GM19372 (cell line): ENCODE data around the gene BTNL8.
"Not testable (repeated sequence)": the region's sequence is repeated elsewhere in the genome, so short reads cannot be mapped to it uniquely, and the experiment has no call there.

Experiments
- ATAC-seq: cut with Tn5 transposase; IDR thresholded peaks from one replicate; pipeline ENCODE4 v1.9.1; 2021; ENCODE audit warnings: mild to moderate bottlenecking, low read depth, moderate library complexity; ENCODE audit not compliant: unreplicated experiment

Gene BTNL8

DNA sequence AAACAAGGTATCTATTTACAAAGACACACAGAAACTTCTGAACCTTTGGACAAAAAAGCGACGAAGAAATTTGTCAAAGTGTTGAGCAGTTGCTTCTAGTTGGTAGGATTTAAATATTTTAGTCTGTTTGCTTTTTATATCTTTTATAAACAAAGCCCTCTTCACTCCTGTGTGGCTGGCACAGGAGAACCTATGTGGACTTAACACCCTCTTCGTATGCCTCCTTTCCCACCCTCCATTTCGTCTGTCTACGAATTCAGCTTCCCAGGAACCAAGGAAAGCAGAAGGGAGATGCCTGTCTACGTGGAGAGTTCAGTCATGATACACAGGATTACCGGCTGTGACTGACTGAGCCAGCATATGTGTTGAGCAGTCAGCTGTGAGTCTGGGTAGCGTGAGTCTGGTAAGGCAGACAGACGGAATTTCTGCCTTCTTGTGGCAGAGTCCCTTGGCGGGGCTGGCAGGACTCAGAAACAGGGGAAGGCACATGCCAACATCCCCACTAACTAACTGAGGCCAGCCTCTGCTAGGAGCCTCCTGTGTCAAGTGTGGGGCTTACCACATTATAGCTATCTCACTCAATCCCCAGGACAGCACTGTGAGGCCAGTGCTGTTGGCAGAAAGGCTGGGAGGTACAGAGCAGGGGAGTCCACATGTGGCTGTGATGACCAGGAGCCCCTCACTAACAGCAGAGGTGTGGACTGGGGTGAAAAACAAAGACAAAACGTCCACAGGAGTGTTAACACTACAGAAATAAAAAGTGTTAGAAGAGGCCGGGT is 24.0 kb upstream of the BTNL8 start:
- no peak for ATAC-seq

- no peak for ATAC-seq
Measured at GRCh38 chr5:180875860-180876426, 23.0 kb upstream of the BTNL8 start.

DNA sequence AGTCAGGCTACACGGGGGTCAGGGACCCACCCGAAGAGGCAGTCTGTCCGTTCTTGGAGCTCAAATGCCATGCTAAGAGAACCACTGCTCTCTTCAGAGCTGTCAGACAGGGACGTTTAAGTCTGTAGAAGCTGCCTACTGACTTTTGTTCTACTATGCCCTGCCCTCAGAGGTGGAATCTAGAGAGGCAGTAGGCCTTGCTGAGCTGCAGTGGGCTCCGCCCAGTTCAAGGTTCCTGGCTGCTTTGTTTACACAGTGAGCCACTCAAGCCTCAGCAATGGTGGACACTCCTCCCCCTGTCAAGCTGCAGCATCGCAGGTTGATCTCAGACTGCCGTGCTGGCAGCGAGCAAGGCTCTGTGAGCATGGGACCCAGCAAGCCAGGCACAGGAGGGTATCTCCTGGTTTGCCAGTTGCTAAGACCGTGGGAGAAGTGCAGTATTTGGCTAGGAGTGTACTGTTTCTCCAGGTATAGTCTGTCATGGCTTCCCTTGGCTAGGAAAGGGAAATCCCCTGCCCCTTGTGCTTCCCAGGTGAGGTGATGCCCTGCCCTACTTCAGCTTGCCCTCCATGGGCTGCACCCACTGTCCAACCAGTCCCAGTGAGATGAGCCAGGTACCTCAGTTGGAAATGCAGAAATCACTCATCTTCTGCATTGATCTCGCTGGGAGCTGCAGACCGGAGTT is 13.0 kb upstream of the BTNL8 start:
- ATAC-seq: not testable (repeated sequence)

GRCh38 chr5:180889381-180889780 is 9.6 kb upstream of the BTNL8 start:
- no peak for ATAC-seq

GRCh38 chr5:180895330-180895729 is 3.6 kb upstream of the BTNL8 start:
- not testable (repeated sequence) for ATAC-seq

DNA sequence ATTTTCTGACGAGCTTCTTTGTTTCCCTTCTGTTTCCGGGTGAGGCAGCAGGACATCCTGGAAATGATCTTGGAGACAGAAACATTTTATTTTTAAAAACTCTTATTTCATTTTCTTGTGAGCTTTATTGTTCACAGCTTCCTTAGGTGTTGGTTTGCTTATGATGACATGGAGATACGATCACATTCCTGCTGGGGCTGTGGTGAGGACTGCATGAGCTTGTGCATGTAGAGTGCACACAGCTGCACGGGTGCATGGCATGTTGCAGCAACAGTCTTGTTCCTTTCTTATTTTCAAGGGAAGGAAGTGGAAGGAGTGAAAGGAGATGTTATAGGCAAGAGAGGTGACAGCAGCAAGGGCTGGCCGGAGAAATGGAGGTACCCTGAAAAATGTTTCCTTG is 1.2 kb downstream of the BTNL8 start:
- ATAC-seq: no peak

- ATAC-seq: no peak
Measured at GRCh38 chr5:180901319-180902009, 2.5 kb downstream of the BTNL8 start.

- no peak for ATAC-seq
Measured at GRCh38 chr5:180908400-180908799, 9.4 kb downstream of the BTNL8 start.

- no peak for ATAC-seq
Measured at GRCh38 chr5:180908998-180909731, 10.2 kb downstream of the BTNL8 start.

DNA sequence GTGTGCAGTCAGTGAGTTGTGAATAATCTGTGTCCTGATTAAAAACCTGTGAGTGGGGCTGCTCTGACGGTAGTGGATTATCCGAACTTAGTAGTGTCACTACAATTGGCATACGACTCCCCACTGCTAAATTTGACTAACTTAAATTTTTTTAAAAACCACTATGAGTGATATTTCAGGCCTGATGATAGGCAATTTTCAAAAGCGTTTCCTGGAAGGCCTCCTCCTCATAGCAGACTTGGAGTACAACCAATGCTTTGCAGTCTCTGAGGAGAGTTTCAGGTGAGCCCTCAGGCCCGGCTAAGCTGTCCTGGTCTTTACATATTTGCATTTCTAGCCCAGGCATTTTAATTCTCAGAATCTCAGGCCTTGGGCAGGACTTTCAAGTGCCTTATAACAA is 10.8 kb downstream of the BTNL8 start:
- no peak for ATAC-seq

DNA sequence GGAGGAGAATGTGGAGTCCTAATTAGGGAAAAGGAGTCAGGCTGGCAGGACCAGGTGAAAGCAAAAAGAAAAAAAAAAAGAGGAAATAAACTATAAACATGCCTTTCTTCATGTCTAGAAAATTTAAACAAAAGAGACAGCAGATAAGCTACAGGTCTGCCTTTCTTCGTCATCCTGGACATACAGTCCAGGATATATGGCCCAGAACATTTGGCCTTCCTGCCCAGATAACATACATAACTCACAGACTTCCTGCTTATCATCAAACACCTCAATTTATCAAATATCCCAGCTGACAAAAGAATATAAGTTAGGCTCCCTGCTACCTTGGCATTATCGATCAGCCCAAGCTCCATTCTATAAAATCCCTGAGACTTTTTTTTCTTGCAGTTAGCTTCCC is 11.2 kb downstream of the BTNL8 start:
- no peak for ATAC-seq

DNA sequence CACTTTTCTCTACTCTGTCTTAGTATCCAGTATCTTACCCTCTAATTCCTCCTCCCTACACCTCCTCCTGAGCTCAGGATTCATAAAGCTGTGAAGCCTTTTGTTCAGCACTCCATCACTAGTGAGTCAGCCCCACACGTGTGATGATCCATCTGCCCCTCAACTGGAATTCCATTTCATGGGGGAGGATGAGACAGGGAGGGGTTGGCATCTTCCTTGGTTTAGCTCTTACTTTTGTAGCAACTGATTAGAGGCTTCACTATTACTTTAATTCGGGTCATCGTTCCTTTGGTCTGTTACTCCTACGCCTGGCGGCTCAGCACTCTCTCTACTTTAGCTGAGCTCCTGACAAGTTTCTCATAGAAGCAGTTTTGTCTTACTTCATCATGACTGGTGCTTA is 11.8 kb downstream of the BTNL8 start:
- ATAC-seq: no peak

GRCh38 chr5:180914646-180915045 is 15.7 kb downstream of the BTNL8 start:
- no peak for ATAC-seq

- no peak for ATAC-seq
Measured at GRCh38 chr5:180915924-180916323, 17.0 kb downstream of the BTNL8 start.

DNA sequence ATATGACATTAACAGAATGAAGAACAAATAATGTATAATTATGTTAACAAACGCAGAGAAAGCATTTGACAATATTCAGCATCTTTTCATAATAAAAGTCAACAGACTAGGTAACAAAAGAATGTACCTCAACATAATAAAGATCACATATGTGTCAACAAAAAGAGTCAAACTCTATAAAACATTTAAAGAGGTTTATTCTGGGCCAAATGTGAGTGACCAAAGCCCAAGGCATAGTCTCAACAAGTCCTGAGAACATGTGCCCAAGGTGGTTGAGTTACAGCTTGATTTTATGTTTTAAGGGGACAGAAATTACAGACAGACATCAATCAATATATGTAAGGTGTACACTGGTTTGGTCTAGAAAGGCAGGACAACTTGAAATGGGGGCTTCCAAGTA is 19.4 kb downstream of the BTNL8 start:
- no peak for ATAC-seq

DNA sequence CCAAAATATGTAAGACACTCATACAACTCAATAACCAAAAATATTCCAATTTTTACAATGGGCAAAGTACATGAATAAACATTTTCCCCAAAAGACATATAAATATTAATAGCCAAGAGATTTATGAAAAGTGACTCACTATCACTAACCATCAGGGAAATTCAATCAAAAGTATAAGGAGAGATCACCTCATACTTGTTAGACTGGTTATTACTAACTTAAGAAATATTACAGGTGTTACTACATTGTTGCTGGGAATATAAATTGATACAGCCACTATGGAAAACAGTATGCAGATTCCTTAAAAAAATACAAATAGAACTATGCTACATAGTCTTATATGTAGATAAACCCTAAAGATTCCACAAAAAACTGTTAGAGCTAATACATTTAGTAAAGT is 21.8 kb downstream of the BTNL8 start:
- no peak for ATAC-seq

- ATAC-seq: no peak
Measured at GRCh38 chr5:180922932-180923331, 24.0 kb downstream of the BTNL8 start.

DNA sequence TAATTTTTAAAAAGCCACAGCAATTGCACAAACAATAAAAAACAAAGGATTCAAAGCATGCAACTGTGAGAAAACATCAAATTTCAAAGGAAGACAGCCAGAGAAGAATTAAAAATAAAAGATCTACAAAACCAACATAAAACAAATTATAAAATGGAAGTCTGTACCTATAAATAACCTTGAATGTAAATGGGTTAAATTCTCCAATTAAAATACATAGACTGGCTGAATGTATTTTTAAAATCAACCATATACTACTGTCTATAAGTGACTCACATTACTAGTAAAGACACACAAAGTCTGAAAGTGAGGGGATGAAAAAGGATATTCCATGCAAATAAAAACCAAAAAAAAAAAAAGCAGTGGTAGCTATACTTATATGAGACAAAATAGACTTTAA is 33.7 kb downstream of the BTNL8 start:
- no peak for ATAC-seq

GRCh38 chr5:180935203-180935602 is 36.2 kb downstream of the BTNL8 start:
- ATAC-seq: no peak

- no peak for ATAC-seq
Measured at GRCh38 chr5:180938294-180938693, 39.3 kb downstream of the BTNL8 start.
